Measurements from ENCODE around the gene PDK4.
A peak's percentile ranks its signal among the peaks of the same experiment; 100 is the strongest.
"Not testable (repeated sequence)": the region's sequence is repeated elsewhere in the genome, so short reads cannot be mapped to it uniquely, and the experiment has no call there.

PDK4 gene

GRCh38 chr7:95596198-95597063 lies at the start of gene PDK4:
PDK4 (minus strand) TSS chr7:95596516; CDS start chr7:95596293, 223 bp downstream.
- FAIRE-seq = no peak

GRCh38 chr7:95642173-95642572 lies 45.9 kb upstream of the PDK4 start:
- no peak for FAIRE-seq

- FAIRE-seq = no peak
Observed at GRCh38 chr7:95636140-95636940, 40.0 kb upstream of the PDK4 start.

- no peak for FAIRE-seq
Observed at GRCh38 chr7:95632609-95633008, 36.3 kb upstream of the PDK4 start.

- no peak for FAIRE-seq
Observed at GRCh38 chr7:95631527-95631926, 35.2 kb upstream of the PDK4 start.

GRCh38 chr7:95630702-95631458 lies 34.6 kb upstream of the PDK4 start:
- no peak for FAIRE-seq

GRCh38 chr7:95628831-95629439 lies 32.6 kb upstream of the PDK4 start:
- FAIRE-seq = no peak

GRCh38 chr7:95623788-95624187 lies 27.5 kb upstream of the PDK4 start:
- FAIRE-seq = no peak

- no peak for FAIRE-seq
Observed at GRCh38 chr7:95622859-95623258, 26.5 kb upstream of the PDK4 start.

GRCh38 chr7:95622001-95622549 lies 25.8 kb upstream of the PDK4 start:
- FAIRE-seq = no peak

GRCh38 chr7:95621404-95621803 lies 25.1 kb upstream of the PDK4 start:
- no peak for FAIRE-seq

- FAIRE-seq = no peak
Observed at GRCh38 chr7:95620631-95621030, 24.3 kb upstream of the PDK4 start.

- no peak for FAIRE-seq
Observed at GRCh38 chr7:95619921-95620320, 23.6 kb upstream of the PDK4 start.

- no peak for FAIRE-seq
Observed at GRCh38 chr7:95619517-95619916, 23.2 kb upstream of the PDK4 start.

GRCh38 chr7:95614442-95614940 lies 18.2 kb upstream of the PDK4 start:
- no peak for FAIRE-seq

- FAIRE-seq = no peak
Observed at GRCh38 chr7:95611224-95611623, 14.9 kb upstream of the PDK4 start.

- peak; percentile 47 for FAIRE-seq
Observed at GRCh38 chr7:95609277-95609971, 13.1 kb upstream of the PDK4 start.

GRCh38 chr7:95608359-95609173 lies 12.2 kb upstream of the PDK4 start:
- FAIRE-seq = peak; percentile 82

- no peak for FAIRE-seq
Observed at GRCh38 chr7:95607561-95607960, 11.2 kb upstream of the PDK4 start.

- no peak for FAIRE-seq
Observed at GRCh38 chr7:95605275-95605674, 9.0 kb upstream of the PDK4 start.

GRCh38 chr7:95604811-95605210 lies 8.5 kb upstream of the PDK4 start:
- FAIRE-seq = not testable (repeated sequence)

All from colon (tissue), 2 donors.